HG02798 (cell line): ENCODE measurements around the gene NFATC3.

Experiments used
- ATAC-seq: cut with Tn5 transposase; IDR thresholded peaks from one replicate; pipeline ENCODE4 v1.9.1; 2021; ENCODE audit warnings: mild to moderate bottlenecking; ENCODE audit not compliant: unreplicated experiment, poor library complexity

The NFATC3 gene

GRCh38 chr16:68071518-68071901 lies 13.7 kb upstream of the NFATC3 start:
- no peak for ATAC-seq

GRCh38 chr16:68072038-68072695 lies 13.0 kb upstream of the NFATC3 start:
- ATAC-seq: no peak

- no peak for ATAC-seq
These were observed 11.0 kb upstream of the NFATC3 start for GRCh38 chr16:68073902-68074760.

GRCh38 chr16:68074850-68075555 lies 10.2 kb upstream of the NFATC3 start:
- ATAC-seq: peak; percentile 76

GRCh38 chr16:68075980-68076379 lies 9.2 kb upstream of the NFATC3 start:
- ATAC-seq: no peak

GRCh38 chr16:68076560-68076959 lies 8.6 kb upstream of the NFATC3 start:
- ATAC-seq: no peak

- no peak for ATAC-seq
These were observed 7.1 kb upstream of the NFATC3 start for GRCh38 chr16:68077866-68078700.

GRCh38 chr16:68078701-68079375 lies 6.3 kb upstream of the NFATC3 start:
- ATAC-seq: no peak

GRCh38 chr16:68079376-68079625 lies 5.9 kb upstream of the NFATC3 start:
- ATAC-seq: no peak

GRCh38 chr16:68079626-68080344 lies 5.4 kb upstream of the NFATC3 start:
- no peak for ATAC-seq

GRCh38 chr16:68081861-68082628 lies 3.1 kb upstream of the NFATC3 start:
- ATAC-seq: no peak

GRCh38 chr16:68082629-68083238 lies 2.4 kb upstream of the NFATC3 start:
- no peak for ATAC-seq

GRCh38 chr16:68083239-68083781 lies 1.9 kb upstream of the NFATC3 start:
- no peak for ATAC-seq

GRCh38 chr16:68083861-68084503 lies 1.2 kb upstream of the NFATC3 start:
- no peak for ATAC-seq

GRCh38 chr16:68084504-68085258 lies 489 bp upstream of the NFATC3 start:
- peak; percentile 66 for ATAC-seq

GRCh38 chr16:68086336-68086841 lies 1.2 kb downstream of the NFATC3 start:
- ATAC-seq: no peak

- ATAC-seq: no peak
These were observed 1.7 kb downstream of the NFATC3 start for GRCh38 chr16:68086860-68087268.
